Adrenal gland (tissue), 5 donors: ENCODE results near the gene AFM.

Source experiments
- CTCF ChIP-seq, 6 experiments: fragments of 450-650 bp in 4 of 6; fragments of 200-600 bp in 2 of 6; sonication (generic) in 1 of 6; IDR thresholded peaks; 1 replicate in 5 of 6; 2 replicates in 1 of 6; pipeline versions ENCODE4 v1.5.1 to v1.8.0; 2016 to 2021; ENCODE audit warnings: antibody characterized with exemption in 6 of 6, mild to moderate bottlenecking in 2 of 6, moderate library complexity in 1 of 6
- POLR2A ChIP-seq, 2 donors: fragments of 450-650 bp; IDR thresholded peaks; one replicate each; pipeline ENCODE4 v1.6.1; 2017; ENCODE audit warnings: antibody characterized with exemption in 2 of 2, mild to moderate bottlenecking in 2 of 2, moderate library complexity in 1 of 2
- donor health status: DM: no; HTN: no; CAD: no.

DNA sequence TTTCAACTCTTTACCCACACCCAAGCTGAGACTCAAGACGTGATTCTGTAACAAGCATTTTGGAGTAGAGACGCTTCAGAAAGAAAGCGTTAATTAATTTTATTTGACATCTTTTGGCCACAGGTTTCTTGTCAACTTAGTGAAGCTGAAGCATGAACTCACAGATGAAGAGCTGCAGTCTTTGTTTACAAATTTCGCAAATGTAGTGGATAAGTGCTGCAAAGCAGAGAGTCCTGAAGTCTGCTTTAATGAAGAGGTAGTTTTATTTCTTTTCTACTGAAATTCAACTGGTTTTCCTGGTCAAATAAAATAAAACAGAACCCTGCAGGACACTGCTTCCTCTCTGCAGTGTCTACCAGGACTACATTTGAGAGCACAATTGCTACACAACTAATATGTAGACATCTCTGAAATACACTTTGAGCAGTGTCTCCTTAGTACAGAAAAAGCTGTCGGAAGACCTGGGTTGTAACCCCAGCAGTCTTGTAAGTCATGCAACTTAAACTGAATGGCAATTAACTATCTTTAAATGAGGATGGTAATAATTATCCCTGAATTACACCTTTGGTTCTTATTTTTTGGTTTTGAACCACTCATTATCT, 20.2 kb downstream of the AFM start:
- TF ChIP-seq POLR2A (IDR thresholded peaks at IDR 0.05) (no peak), CTCF (IDR thresholded peaks at IDR 0.05) (no peak)
